ENCODE results near the gene DHDDS.

DHDDS gene

GRCh38 chr1:26472320-26472900, 40.3 kb downstream of the DHDDS start, which contains the start of gene HMGN2:
Gene HMGN2, plus strand, starts transcription at chr1:26472440. Its CDS starts 173 bp downstream, at chr1:26472613.
- peak within 1 kb of the TSS; percentile 88 to 99 for H3K4me3 ChIP-seq (ENCODE audit: insufficient read depth in 1 of 2, low read depth in 1 of 2, low read length in 2 of 2)
- peak within 1 kb of the TSS; percentile 69 for H3K27ac ChIP-seq (ENCODE audit: low read length, poor library complexity, severe bottlenecking)
- under 1% methylated on average over 42 of the region's 69 CpGs for WGBS
- no peak within 1 kb of the TSS for H2AK5ac ChIP-seq (ENCODE audit: low read length, severe bottlenecking)
- H3K9ac ChIP-seq (ENCODE audit: low read length): peak within 1 kb of the TSS; percentile 93
- H2AFZ ChIP-seq (ENCODE audit: low read depth, low read length): peak within 1 kb of the TSS; percentile 87
- peak within 1 kb of the TSS; percentile 99 to 100 for H3K18ac ChIP-seq (ENCODE audit: low read depth in 1 of 2, low read length in 2 of 2)
- H2BK12ac ChIP-seq (ENCODE audit: low read length in 2 of 2): peak within 1 kb of the TSS in 1 of 2 experiments; percentile 49
- H3K27me3 ChIP-seq (ENCODE audit: control insufficient read depth in 1 of 2, insufficient read depth in 1 of 2, low read length in 2 of 2): no peaks in the 10 kb centered on the region
- peaks cover 14% of the 10 kb centered on the region for H3K4me1 ChIP-seq (ENCODE audit: control insufficient read depth, insufficient read depth, low read depth, low read length)
- H4K8ac ChIP-seq (ENCODE audit: low read length): peak within 1 kb of the TSS; percentile 98
- peak within 1 kb of the TSS; percentile 100 for H4K91ac ChIP-seq (ENCODE audit: low read length)
- peak within 1 kb of the TSS; percentile 98 for H2BK15ac ChIP-seq (ENCODE audit: low read depth, poor library complexity, severe bottlenecking)
- peaks cover 9% of the 10 kb centered on the region for H3K79me1 ChIP-seq (replicated peaks; ENCODE audit: low read length, poor library complexity, severe bottlenecking)
- H2BK5ac ChIP-seq (ENCODE audit: low read depth, low read length, poor library complexity, severe bottlenecking): peak within 1 kb of the TSS; percentile 76
- peaks cover 17 to 54% of the 10 kb centered on the region in 2 experiments for H3K36me3 ChIP-seq (ENCODE audit: control insufficient read depth in 1 of 2, insufficient read depth in 2 of 2, low read depth in 1 of 2, low read length in 2 of 2)
- H3K23ac ChIP-seq (ENCODE audit: low read length in 2 of 2): peak within 1 kb of the TSS in 1 of 2 experiments; percentile 97
- peak within 1 kb of the TSS; percentile 87 for H2BK120ac ChIP-seq (ENCODE audit: low read depth, low read length)
- H3K4ac ChIP-seq (ENCODE audit: low read depth in 1 of 2, low read length in 2 of 2): peak within 1 kb of the TSS; percentile 99 to 100
- peak within 1 kb of the TSS; percentile 78 to 100 for H3K14ac ChIP-seq (ENCODE audit: low read length in 2 of 2)
- peak within 1 kb of the TSS; percentile 77 for H3K4me2 ChIP-seq (ENCODE audit: low read length, poor library complexity, severe bottlenecking)
- H3K9me3 ChIP-seq (ENCODE audit: control insufficient read depth, low read length): no peaks in the 10 kb centered on the region
- peak; percentile 86 for DNase-seq

GRCh38 chr1:26472901-26473845, 41.1 kb downstream of the DHDDS start:
- no peak overlapping the region for H2BK15ac ChIP-seq (ENCODE audit: low read depth, poor library complexity, severe bottlenecking)
- H3K27ac ChIP-seq (ENCODE audit: low read length, poor library complexity, severe bottlenecking): no peak overlapping the region
- no peak overlapping the region for H3K4ac ChIP-seq (ENCODE audit: low read depth in 1 of 2, low read length in 2 of 2)
- H3K4me1 ChIP-seq (ENCODE audit: control insufficient read depth, insufficient read depth, low read depth, low read length): peaks cover 14% of the 10 kb centered on the region
- no peak overlapping the region for H2BK120ac ChIP-seq (ENCODE audit: low read depth, low read length)
- no peaks in the 10 kb centered on the region for H3K9me3 ChIP-seq (ENCODE audit: control insufficient read depth, low read length)
- no peak overlapping the region for H2BK5ac ChIP-seq (ENCODE audit: low read depth, low read length, poor library complexity, severe bottlenecking)
- no peak overlapping the region for H3K14ac ChIP-seq (ENCODE audit: low read length in 2 of 2)
- no peak overlapping the region for H4K8ac ChIP-seq (ENCODE audit: low read length)
- DNase-seq: peak; percentile 94
- peak overlapping the region; percentile 44 for H2AFZ ChIP-seq (ENCODE audit: low read depth, low read length)
- H3K9ac ChIP-seq (ENCODE audit: low read length): peak overlapping the region; percentile 93
- H4K91ac ChIP-seq (ENCODE audit: low read length): no peak overlapping the region
- peak overlapping the region; percentile 72 for H3K4me2 ChIP-seq (ENCODE audit: low read length, poor library complexity, severe bottlenecking)
- H3K79me1 ChIP-seq (replicated peaks; ENCODE audit: low read length, poor library complexity, severe bottlenecking): peaks cover 9% of the 10 kb centered on the region
- peaks cover 20 to 52% of the 10 kb centered on the region in 2 experiments for H3K36me3 ChIP-seq (ENCODE audit: control insufficient read depth in 1 of 2, insufficient read depth in 2 of 2, low read depth in 1 of 2, low read length in 2 of 2)
- H2AK5ac ChIP-seq (ENCODE audit: low read length, severe bottlenecking): no peak overlapping the region
- H2BK12ac ChIP-seq (ENCODE audit: low read length in 2 of 2): no peak overlapping the region
- no peaks in the 10 kb centered on the region for H3K27me3 ChIP-seq (ENCODE audit: control insufficient read depth in 1 of 2, insufficient read depth in 1 of 2, low read length in 2 of 2)
- H3K23ac ChIP-seq (ENCODE audit: low read length in 2 of 2): no peak overlapping the region
- peak overlapping the region in 1 of 2 experiments; percentile 30 for H3K18ac ChIP-seq (ENCODE audit: low read depth in 1 of 2, low read length in 2 of 2)
- H3K4me3 ChIP-seq (ENCODE audit: insufficient read depth in 1 of 2, low read depth in 1 of 2, low read length in 2 of 2): peak overlapping the region; percentile 88 to 99
- WGBS: 3% methylated on average over 56 of the region's 71 CpGs

GRCh38 chr1:26474818-26475217, 42.7 kb downstream of the DHDDS start:
- H3K27me3 ChIP-seq (ENCODE audit: control insufficient read depth in 1 of 2, insufficient read depth in 1 of 2, low read length in 2 of 2): no peaks in the 10 kb centered on the region
- H3K9ac ChIP-seq (ENCODE audit: low read length): no peak overlapping the region
- 100% methylated on average over 1 of the region's 1 CpG for WGBS
- DNase-seq: no peak
- no peak overlapping the region for H3K4me2 ChIP-seq (ENCODE audit: low read length, poor library complexity, severe bottlenecking)
- peaks cover 13 to 42% of the 10 kb centered on the region in 2 experiments for H3K36me3 ChIP-seq (ENCODE audit: control insufficient read depth in 1 of 2, insufficient read depth in 2 of 2, low read depth in 1 of 2, low read length in 2 of 2)
- H3K4me3 ChIP-seq (ENCODE audit: insufficient read depth in 1 of 2, low read depth in 1 of 2, low read length in 2 of 2): no peak overlapping the region
- no peak overlapping the region for H3K14ac ChIP-seq (ENCODE audit: low read length in 2 of 2)
- peaks cover 9% of the 10 kb centered on the region for H3K79me1 ChIP-seq (replicated peaks; ENCODE audit: low read length, poor library complexity, severe bottlenecking)
- H2BK15ac ChIP-seq (ENCODE audit: low read depth, poor library complexity, severe bottlenecking): no peak overlapping the region
- H3K18ac ChIP-seq (ENCODE audit: low read depth in 1 of 2, low read length in 2 of 2): no peak overlapping the region
- no peak overlapping the region for H2BK12ac ChIP-seq (ENCODE audit: low read length in 2 of 2)
- H2AK5ac ChIP-seq (ENCODE audit: low read length, severe bottlenecking): no peak overlapping the region
- H2BK5ac ChIP-seq (ENCODE audit: low read depth, low read length, poor library complexity, severe bottlenecking): no peak overlapping the region
- H4K8ac ChIP-seq (ENCODE audit: low read length): no peak overlapping the region
- no peak overlapping the region for H3K27ac ChIP-seq (ENCODE audit: low read length, poor library complexity, severe bottlenecking)
- H4K91ac ChIP-seq (ENCODE audit: low read length): no peak overlapping the region
- H3K4ac ChIP-seq (ENCODE audit: low read depth in 1 of 2, low read length in 2 of 2): no peak overlapping the region
- peaks cover 14% of the 10 kb centered on the region for H3K4me1 ChIP-seq (ENCODE audit: control insufficient read depth, insufficient read depth, low read depth, low read length)
- no peak overlapping the region for H3K23ac ChIP-seq (ENCODE audit: low read length in 2 of 2)
- H2AFZ ChIP-seq (ENCODE audit: low read depth, low read length): no peak overlapping the region
- no peak overlapping the region for H2BK120ac ChIP-seq (ENCODE audit: low read depth, low read length)
- no peaks in the 10 kb centered on the region for H3K9me3 ChIP-seq (ENCODE audit: control insufficient read depth, low read length)

GRCh38 chr1:26475989-26476388, 43.9 kb downstream of the DHDDS start:
- Histone ChIP-seq H3K9me3 (ENCODE audit: control insufficient read depth, low read length) (no peaks in the 10 kb centered on the region), H3K9ac (ENCODE audit: low read length) (no peak overlapping the region), H3K36me3 (ENCODE audit: control insufficient read depth in 1 of 2, insufficient read depth in 2 of 2, low read depth in 1 of 2, low read length in 2 of 2) (peaks cover 10 to 41% of the 10 kb centered on the region in 2 experiments), H2AK5ac (ENCODE audit: low read length, severe bottlenecking) (no peak overlapping the region), H3K4me1 (ENCODE audit: control insufficient read depth, insufficient read depth, low read depth, low read length) (peaks cover 8% of the 10 kb centered on the region), H3K27me3 (ENCODE audit: control insufficient read depth in 1 of 2, insufficient read depth in 1 of 2, low read length in 2 of 2) (no peaks in the 10 kb centered on the region), H3K4me2 (ENCODE audit: low read length, poor library complexity, severe bottlenecking) (no peak overlapping the region), H2BK12ac (ENCODE audit: low read length in 2 of 2) (no peak overlapping the region), H2AFZ (ENCODE audit: low read depth, low read length) (no peak overlapping the region), H3K4ac (ENCODE audit: low read depth in 1 of 2, low read length in 2 of 2) (no peak overlapping the region), H3K79me1 (replicated peaks; ENCODE audit: low read length, poor library complexity, severe bottlenecking) (peaks cover 4% of the 10 kb centered on the region), H3K14ac (ENCODE audit: low read length in 2 of 2) (no peak overlapping the region), H3K27ac (ENCODE audit: low read length, poor library complexity, severe bottlenecking) (no peak overlapping the region), H2BK15ac (ENCODE audit: low read depth, poor library complexity, severe bottlenecking) (no peak overlapping the region), H4K8ac (ENCODE audit: low read length) (no peak overlapping the region), H2BK120ac (ENCODE audit: low read depth, low read length) (no peak overlapping the region), H2BK5ac (ENCODE audit: low read depth, low read length, poor library complexity, severe bottlenecking) (no peak overlapping the region), H3K4me3 (ENCODE audit: insufficient read depth in 1 of 2, low read depth in 1 of 2, low read length in 2 of 2) (no peak overlapping the region), H3K18ac (ENCODE audit: low read depth in 1 of 2, low read length in 2 of 2) (no peak overlapping the region), H3K23ac (ENCODE audit: low read length in 2 of 2) (no peak overlapping the region), H4K91ac (ENCODE audit: low read length) (no peak overlapping the region)
- no peak for DNase-seq
- WGBS: 93% methylated on average over 2 of the region's 3 CpGs

All from mesenchymal stem cell (in vitro differentiated cells and primary cell).